OCI-LY7 (cell line): Measurements from ENCODE around the gene CUEDC1. TPM values are rescaled to one million over a fixed set of nuclear protein-coding genes. Genes with fewer than 3 reads are reported as not detected.

ENCODE experiments used
- BruUV-seq: library from RNA; stranded (reverse); fragments of 400-500 nt; replicated peaks from 2 replicates; lab custom pipeline; 2021; lab: Mats Ljungman, UMichigan
- CTCF ChIA-PET: fragments of 300-600 bp; sonication (Branson Sonifier 250); formaldehyde crosslinking; loops from one replicate; lab custom pipeline; 2022; ENCODE audit warnings: antibody characterized with exemption; ENCODE audit not compliant: unreplicated experiment; lab: Charles Lee
- POLR2A ChIA-PET: fragments of 300-600 bp; sonication (Branson Sonifier 250); formaldehyde crosslinking; loops from one replicate; lab custom pipeline; 2022; ENCODE audit warnings: antibody characterized with exemption; lab: Charles Lee
- DNase-seq: peaks from one replicate; pipeline ENCODE4 v3.0.0-alpha.2; 2015; ENCODE audit warnings: low spot score
- H2AFZ ChIP-seq: fragments of 200-600 bp; sonication (generic), shearing (Covaris generic); 2 replicates; pipeline ENCODE4 v1.6.1; 2014; ENCODE audit warnings: mild to moderate bottlenecking, antibody characterized with exemption, low read length, moderate library complexity
- H3K27ac ChIP-seq: fragments of 200-600 bp; sonication (generic); 2 replicates; pipeline ENCODE4 v1.5.1; 2014; ENCODE audit warnings: mixed run types, low read depth, mild to moderate bottlenecking, moderate library complexity, low read length, inconsistent platforms; ENCODE audit not compliant: poor library complexity, severe bottlenecking
- H3K36me3 ChIP-seq: fragments of 200-600 bp; sonication (generic); 2 replicates; pipeline ENCODE4 v1.6.1; 2014; ENCODE audit warnings: mild to moderate bottlenecking, antibody characterized with exemption, low read length, moderate library complexity, mixed read lengths; ENCODE audit not compliant: insufficient read depth
- H3K4me1 ChIP-seq: fragments of 200-600 bp; sonication (generic); 2 replicates; pipeline ENCODE4 v1.5.1; 2014; ENCODE audit warnings: mild to moderate bottlenecking, low read length; ENCODE audit not compliant: insufficient read depth, poor library complexity, severe bottlenecking
- H3K4me2 ChIP-seq: fragments of 200-600 bp; sonication (generic); 2 replicates; pipeline ENCODE4 v1.6.1; 2014; ENCODE audit warnings: mild to moderate bottlenecking, low read length
- H3K4me3 ChIP-seq: fragments of 200-600 bp; sonication (generic); 2 replicates; pipeline ENCODE4 v1.5.1; 2014; ENCODE audit warnings: mild to moderate bottlenecking, low read depth, low read length; ENCODE audit not compliant: poor library complexity, severe bottlenecking
- H3K79me2 ChIP-seq: fragments of 200-600 bp; sonication (generic); 2 replicates; pipeline ENCODE4 v1.6.1; 2016; ENCODE audit warnings: low read depth, mild to moderate bottlenecking, low read length, moderate library complexity, mixed read lengths; ENCODE audit not compliant: insufficient read depth
- H3K9me2 ChIP-seq: fragments of 200-600 bp; sonication (generic); 2 replicates; pipeline ENCODE4 v1.6.1; 2016; ENCODE audit warnings: mild to moderate bottlenecking, low read length, mixed read lengths; ENCODE audit not compliant: insufficient read depth
- H3K9me3 ChIP-seq: fragments of 200-600 bp; sonication (generic); 2 replicates; pipeline ENCODE4 v1.6.1; 2014; ENCODE audit warnings: mild to moderate bottlenecking, mixed run types, low read length, mixed read lengths
- H4K20me1 ChIP-seq: fragments of 200-600 bp; sonication (generic); 2 replicates; pipeline ENCODE4 v1.6.1; 2014; ENCODE audit warnings: mild to moderate bottlenecking, antibody characterized with exemption, low read length, moderate library complexity, mixed read lengths; ENCODE audit not compliant: insufficient read depth
- EZH2phosphoT487 ChIP-seq: fragments of 200-600 bp; sonication (generic); IDR thresholded peaks from 2 replicates; pipeline ENCODE4 v1.6.1; 2018; ENCODE audit warnings: low read depth, borderline replicate concordance, mild to moderate bottlenecking, mixed run types, antibody characterized with exemption, low read length, moderate library complexity, mixed read lengths
- intact Hi-C: fragments of 100-400 bp; cut with micrococcal nuclease; formaldehyde crosslinking; loops from one replicate; pipeline ENCODE4 v1.10.0; 2022; ENCODE audit not compliant: unreplicated experiment
- total RNA-seq, 2 experiments: library from RNA; depleted of rRNA in 1 of 2; stranded (reverse); fragments of >200 nt in 1 of 2; shearing (Covaris generic) in 1 of 2; gene quantifications; 2 replicates each; pipeline ENCODE4 v1.2.3, GENCODE V29; 2014 to 2022
- TF ChIP-seq, protein P1 (sequence below): fragments of 200-600 bp; sonication (generic); conservative IDR thresholded peaks from 2 replicates; pipeline ENCODE4 v1.5.1; 2014; ENCODE audit warnings: mild to moderate bottlenecking, antibody characterized with exemption, low read length, moderate library complexity, mixed read lengths

CUEDC1 gene
- total RNA-seq, 2 experiments from 2014 or later = 0.74 TPM; not detected in 1

DNA sequence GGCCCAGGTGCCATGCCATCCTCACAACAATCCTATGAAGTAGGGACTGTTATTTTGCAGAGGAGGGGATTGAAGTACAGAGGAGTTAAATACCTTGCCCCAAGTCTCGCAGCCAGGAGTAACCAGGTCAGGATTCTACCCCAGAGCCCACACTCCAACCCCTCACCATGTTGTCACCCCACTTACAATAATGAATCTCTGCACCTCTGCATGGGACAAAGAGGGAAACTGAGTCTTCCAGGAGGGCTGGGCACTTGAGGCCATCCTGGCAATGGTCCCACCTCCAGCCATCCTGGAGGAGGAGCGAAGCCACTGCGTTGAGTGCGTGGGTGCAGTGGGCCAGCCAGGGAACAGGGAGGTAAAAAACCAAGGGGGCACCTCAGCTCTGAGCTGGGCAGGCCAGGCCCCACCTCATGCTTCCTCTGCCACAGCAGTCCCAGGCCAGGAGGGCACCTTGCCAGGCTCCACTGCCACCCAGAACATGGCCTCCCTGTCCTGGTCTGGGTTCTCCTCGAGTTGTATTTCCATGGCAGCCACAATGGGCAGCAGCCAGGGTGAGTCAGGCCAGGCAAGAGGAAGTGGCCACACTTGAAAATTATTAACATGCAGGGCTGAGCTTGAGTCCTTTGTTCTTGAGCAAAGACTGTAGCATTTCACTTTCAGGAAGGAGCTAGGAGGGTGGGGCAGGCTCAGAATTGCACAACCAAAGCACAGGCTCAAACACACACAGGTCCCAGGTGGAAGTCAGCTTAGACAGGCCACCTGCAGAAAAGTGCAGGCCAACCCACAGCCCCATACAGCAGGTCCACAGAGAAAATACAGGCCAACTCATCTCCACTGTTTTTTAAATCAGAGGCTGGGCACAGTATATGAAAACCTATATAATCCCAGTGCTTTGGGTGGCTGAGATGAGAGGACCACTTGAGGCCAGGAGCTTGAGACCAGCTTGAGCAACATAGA is 52.1 kb downstream of the CUEDC1 start:
- ChIA-PET CTCF (interaction anchor here (0.6 to 1.4 kb wide), 3 partner anchors 91 to 231 kb away, joined by 3 read pairs; no protein-coding TSS in a partner anchor), POLR2A (interaction anchor here (0.9 to 1.1 kb wide), 4 partner anchors 86 to 104 kb away, joined by 3 to 5 read pairs (median 4); partner anchors contain the start of genes SRSF1 and VEZF1)
- no peaks in the 10 kb centered on the region for H3K79me2 ChIP-seq
- no peaks in the 10 kb centered on the region for H3K36me3 ChIP-seq
- H3K9me2 ChIP-seq = no peaks in the 10 kb centered on the region
- no TSS peak for BruUV-seq
- DNase-seq = peak; percentile 91
- H4K20me1 ChIP-seq = 0 out of 2 replicates have a peak, but pooled peaks cover 3% of the 10 kb centered on the region
- no peaks in the 10 kb centered on the region for H3K9me3 ChIP-seq
- H3K4me2 ChIP-seq = peak overlapping the region; percentile 67
- H2AFZ ChIP-seq = peak overlapping the region; percentile 33; the same call in 1 of the 2 replicates
- peaks cover 53% of the 10 kb centered on the region for H3K4me1 ChIP-seq
- peak overlapping the region; percentile 60 for H3K27ac ChIP-seq
- peak overlapping the region; percentile 33 for H3K4me3 ChIP-seq
- intact Hi-C loops = loop anchor here (1.0 to 5.0 kb wide), 3 partner anchors 36 to 728 kb away; partner anchors contain the start of gene VEZF1
- TF ChIP-seq, protein P1, sequence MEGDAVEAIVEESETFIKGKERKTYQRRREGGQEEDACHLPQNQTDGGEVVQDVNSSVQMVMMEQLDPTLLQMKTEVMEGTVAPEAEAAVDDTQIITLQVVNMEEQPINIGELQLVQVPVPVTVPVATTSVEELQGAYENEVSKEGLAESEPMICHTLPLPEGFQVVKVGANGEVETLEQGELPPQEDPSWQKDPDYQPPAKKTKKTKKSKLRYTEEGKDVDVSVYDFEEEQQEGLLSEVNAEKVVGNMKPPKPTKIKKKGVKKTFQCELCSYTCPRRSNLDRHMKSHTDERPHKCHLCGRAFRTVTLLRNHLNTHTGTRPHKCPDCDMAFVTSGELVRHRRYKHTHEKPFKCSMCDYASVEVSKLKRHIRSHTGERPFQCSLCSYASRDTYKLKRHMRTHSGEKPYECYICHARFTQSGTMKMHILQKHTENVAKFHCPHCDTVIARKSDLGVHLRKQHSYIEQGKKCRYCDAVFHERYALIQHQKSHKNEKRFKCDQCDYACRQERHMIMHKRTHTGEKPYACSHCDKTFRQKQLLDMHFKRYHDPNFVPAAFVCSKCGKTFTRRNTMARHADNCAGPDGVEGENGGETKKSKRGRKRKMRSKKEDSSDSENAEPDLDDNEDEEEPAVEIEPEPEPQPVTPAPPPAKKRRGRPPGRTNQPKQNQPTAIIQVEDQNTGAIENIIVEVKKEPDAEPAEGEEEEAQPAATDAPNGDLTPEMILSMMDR = no peak
- TF ChIP-seq EZH2phosphoT487 = no peak

DNA sequence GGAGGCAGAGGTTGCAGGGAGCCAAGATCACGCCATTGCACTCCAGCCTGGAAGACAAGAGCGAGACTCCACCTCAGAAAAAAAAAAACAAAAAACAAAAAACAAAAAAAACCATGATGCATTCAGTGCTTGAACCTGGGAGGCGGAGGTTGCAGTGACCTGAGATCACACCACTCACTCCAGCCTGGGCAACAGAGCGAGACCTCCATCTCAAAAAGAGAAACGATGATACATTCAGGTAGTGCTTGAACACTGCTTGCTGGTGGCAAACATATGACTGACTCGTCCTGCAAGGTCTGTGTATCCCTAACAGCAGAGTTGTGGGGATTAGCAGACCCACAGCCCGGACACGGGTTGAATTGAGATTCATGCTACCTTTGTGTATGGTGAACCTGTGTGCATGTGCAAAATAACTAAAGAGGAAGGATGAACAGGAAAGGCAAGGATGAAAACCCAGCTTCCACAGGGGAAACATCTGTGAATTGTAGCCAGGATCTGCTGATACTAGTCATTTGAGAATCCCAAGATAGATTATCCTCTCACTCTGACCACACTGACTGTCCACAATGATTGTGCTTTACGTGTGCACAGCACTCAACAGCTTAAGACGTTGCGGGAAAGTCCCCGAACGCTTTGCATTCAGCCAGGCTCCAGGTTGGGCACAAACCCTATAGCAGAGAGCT is 53.0 kb downstream of the CUEDC1 start:
- no TSS peak for BruUV-seq
- H2AFZ ChIP-seq = peak overlapping the region; percentile 33; the same call in 1 of the 2 replicates
- ChIA-PET POLR2A (interaction anchor here (0.6 kb wide), 1 partner anchor 160 kb away, joined by 4 read pairs; no protein-coding TSS in a partner anchor), CTCF (interaction anchor here (1.4 kb wide), 1 partner anchor 91 kb away, joined by 3 read pairs; no protein-coding TSS in a partner anchor)
- no peaks in the 10 kb centered on the region for H3K79me2 ChIP-seq
- intact Hi-C loops = loop anchor here (2.0 to 5.0 kb wide), 2 partner anchors 85 to 729 kb away; partner anchors contain the start of gene VEZF1
- no peak for TF ChIP-seq EZH2phosphoT487
- TF ChIP-seq, protein P1 = no peak
- no peaks in the 10 kb centered on the region for H3K9me3 ChIP-seq
- peak; percentile 40 for DNase-seq
- H3K27ac ChIP-seq = peak overlapping the region; percentile 60
- peak overlapping the region; percentile 67 for H3K4me2 ChIP-seq
- no peaks in the 10 kb centered on the region for H3K9me2 ChIP-seq
- peak overlapping the region; percentile 33 for H3K4me3 ChIP-seq
- no peaks in the 10 kb centered on the region for H3K36me3 ChIP-seq
- peaks cover 53% of the 10 kb centered on the region for H3K4me1 ChIP-seq
- 0 out of 2 replicates have a peak, but pooled peaks cover 3% of the 10 kb centered on the region for H4K20me1 ChIP-seq
